HEK293 (cell line): ENCODE data around the gene HOXD9.

ENCODE experiments used
- BCL11A ChIP-seq: fragments of 450-650 bp; formaldehyde crosslinking; IDR thresholded peaks from 2 replicates; pipeline ENCODE4 v1.5.1; 2016; ENCODE audit warnings: low read depth, missing biosample characterization, missing genetic modification characterization
- KLF1 ChIP-seq: fragments of 450-650 bp; formaldehyde crosslinking; IDR thresholded peaks from 2 replicates; pipeline ENCODE4 v1.5.1; 2016; ENCODE audit warnings: missing biosample characterization, missing genetic modification characterization
- PRDM4 ChIP-seq: fragments of 450-650 bp; formaldehyde crosslinking; IDR thresholded peaks from 2 replicates; pipeline ENCODE4 v1.5.1; 2017; ENCODE audit warnings: missing biosample characterization, missing genetic modification characterization
- SP7 ChIP-seq: fragments of 450-650 bp; formaldehyde crosslinking; IDR thresholded peaks from 2 replicates; pipeline ENCODE4 v1.5.1; 2016; ENCODE audit warnings: missing biosample characterization, missing genetic modification characterization
- WT1 ChIP-seq: fragments of 450-650 bp; formaldehyde crosslinking; IDR thresholded peaks from 2 replicates; pipeline ENCODE4 v1.5.1; 2016; ENCODE audit warnings: missing biosample characterization, missing genetic modification characterization
- ZBTB21 ChIP-seq: fragments of 450-650 bp; formaldehyde crosslinking; IDR thresholded peaks from 2 replicates; pipeline ENCODE4 v1.5.1; 2017; ENCODE audit warnings: missing biosample characterization, missing genetic modification characterization
- ZFP3 ChIP-seq: fragments of 450-650 bp; formaldehyde crosslinking; IDR thresholded peaks from 2 replicates; pipeline ENCODE4 v1.5.1; 2016; ENCODE audit warnings: low read depth, missing biosample characterization, missing genetic modification characterization
- ZFP69B ChIP-seq: fragments of 450-650 bp; formaldehyde crosslinking; IDR thresholded peaks from 2 replicates; pipeline ENCODE4 v1.5.1; 2016; ENCODE audit warnings: missing biosample characterization, missing genetic modification characterization
- ZNF10 ChIP-seq: fragments of 450-650 bp; formaldehyde crosslinking; IDR thresholded peaks from 2 replicates; pipeline ENCODE4 v1.5.1; 2017; ENCODE audit warnings: missing biosample characterization, missing genetic modification characterization
- ZNF121 ChIP-seq: fragments of 450-650 bp; formaldehyde crosslinking; IDR thresholded peaks from 2 replicates; pipeline ENCODE4 v1.5.1; 2016; ENCODE audit warnings: missing biosample characterization, missing genetic modification characterization
- ZNF132 ChIP-seq: fragments of 450-650 bp; formaldehyde crosslinking; IDR thresholded peaks from 2 replicates; pipeline ENCODE4 v1.5.1; 2017; ENCODE audit warnings: missing biosample characterization, missing genetic modification characterization, borderline replicate concordance
- ZNF138 ChIP-seq: fragments of 450-650 bp; formaldehyde crosslinking; IDR thresholded peaks from 2 replicates; pipeline ENCODE4 v1.5.1; 2016; ENCODE audit warnings: missing biosample characterization, missing genetic modification characterization, borderline replicate concordance
- ZNF239 ChIP-seq: fragments of 450-650 bp; formaldehyde crosslinking; IDR thresholded peaks from 2 replicates; pipeline ENCODE4 v1.5.1; 2016; ENCODE audit warnings: missing biosample characterization, missing genetic modification characterization
- ZNF423 ChIP-seq: fragments of 450-650 bp; formaldehyde crosslinking; IDR thresholded peaks from 2 replicates; pipeline ENCODE4 v1.5.1; 2016; ENCODE audit warnings: missing biosample characterization, missing genetic modification characterization
- ZNF501 ChIP-seq: fragments of 450-650 bp; formaldehyde crosslinking; IDR thresholded peaks from 2 replicates; pipeline ENCODE4 v1.5.1; 2016; ENCODE audit warnings: missing biosample characterization, missing genetic modification characterization
- ZNF530 ChIP-seq: fragments of 450-650 bp; formaldehyde crosslinking; IDR thresholded peaks from 2 replicates; pipeline ENCODE4 v1.5.1; 2016; ENCODE audit warnings: low read depth, missing biosample characterization, missing genetic modification characterization
- ZNF596 ChIP-seq: fragments of 450-650 bp; IDR thresholded peaks from 2 replicates; pipeline ENCODE4 v1.5.0; 2018; ENCODE audit warnings: missing biosample characterization, mild to moderate bottlenecking, missing genetic modification characterization, moderate library complexity
- ZNF658 ChIP-seq: fragments of 450-650 bp; formaldehyde crosslinking; IDR thresholded peaks from 2 replicates; pipeline ENCODE4; 2016; ENCODE audit warnings: missing biosample characterization, missing genetic modification characterization
- ZNF660 ChIP-seq: fragments of 450-650 bp; IDR thresholded peaks from 2 replicates; pipeline ENCODE4 v1.5.1; 2018; ENCODE audit warnings: missing biosample characterization, mild to moderate bottlenecking, missing genetic modification characterization
- ZNF664 ChIP-seq: fragments of 450-650 bp; formaldehyde crosslinking; IDR thresholded peaks from 2 replicates; pipeline ENCODE4 v1.5.1; 2016; ENCODE audit warnings: missing biosample characterization, missing genetic modification characterization
- ZNF692 ChIP-seq: fragments of 450-650 bp; formaldehyde crosslinking; IDR thresholded peaks from 2 replicates; pipeline ENCODE4 v1.5.1; 2016; ENCODE audit warnings: missing biosample characterization, missing genetic modification characterization
- ZNF768 ChIP-seq: fragments of 450-650 bp; formaldehyde crosslinking; IDR thresholded peaks from 2 replicates; pipeline ENCODE4 v1.5.1; 2018; ENCODE audit warnings: missing biosample characterization, mild to moderate bottlenecking, missing genetic modification characterization
- ZNF837 ChIP-seq: fragments of 450-650 bp; formaldehyde crosslinking; IDR thresholded peaks from 2 replicates; pipeline ENCODE4 v1.5.1; 2016; ENCODE audit warnings: missing biosample characterization, missing genetic modification characterization
- ZNF843 ChIP-seq: fragments of 450-650 bp; formaldehyde crosslinking; IDR thresholded peaks from 2 replicates; pipeline ENCODE4 v1.5.1; 2016; ENCODE audit warnings: missing biosample characterization, missing genetic modification characterization
- TF ChIP-seq, protein P1 (sequence below): fragments of 450-650 bp; formaldehyde crosslinking; IDR thresholded peaks from 2 replicates; pipeline ENCODE4 v1.5.1; 2016; ENCODE audit warnings: missing biosample characterization, missing genetic modification characterization
- TF ChIP-seq, protein P2 (sequence below): sonication (generic); formaldehyde crosslinking; IDR thresholded peaks from 2 replicates; pipeline ENCODE4 v1.8.1; 2022; ENCODE audit warnings: mild to moderate bottlenecking, moderate library complexity, missing genetic modification reagents
- TF ChIP-seq, protein P3 (sequence below): fragments of 450-650 bp; formaldehyde crosslinking; IDR thresholded peaks from 2 replicates; pipeline ENCODE4 v1.5.1; 2016; ENCODE audit warnings: missing biosample characterization, missing genetic modification characterization
- TF ChIP-seq, protein P4 (sequence below): fragments of 450-650 bp; formaldehyde crosslinking; optimal IDR thresholded peaks from 2 replicates; pipeline ENCODE3; 2016; ENCODE audit warnings: missing biosample characterization, mild to moderate bottlenecking, missing genetic modification characterization
- TF ChIP-seq, protein P5 (sequence below): fragments of 450-650 bp; IDR thresholded peaks from 2 replicates; pipeline ENCODE4 v1.5.1; 2018; ENCODE audit warnings: missing biosample characterization, mild to moderate bottlenecking, missing genetic modification characterization

HOXD9 gene

DNA sequence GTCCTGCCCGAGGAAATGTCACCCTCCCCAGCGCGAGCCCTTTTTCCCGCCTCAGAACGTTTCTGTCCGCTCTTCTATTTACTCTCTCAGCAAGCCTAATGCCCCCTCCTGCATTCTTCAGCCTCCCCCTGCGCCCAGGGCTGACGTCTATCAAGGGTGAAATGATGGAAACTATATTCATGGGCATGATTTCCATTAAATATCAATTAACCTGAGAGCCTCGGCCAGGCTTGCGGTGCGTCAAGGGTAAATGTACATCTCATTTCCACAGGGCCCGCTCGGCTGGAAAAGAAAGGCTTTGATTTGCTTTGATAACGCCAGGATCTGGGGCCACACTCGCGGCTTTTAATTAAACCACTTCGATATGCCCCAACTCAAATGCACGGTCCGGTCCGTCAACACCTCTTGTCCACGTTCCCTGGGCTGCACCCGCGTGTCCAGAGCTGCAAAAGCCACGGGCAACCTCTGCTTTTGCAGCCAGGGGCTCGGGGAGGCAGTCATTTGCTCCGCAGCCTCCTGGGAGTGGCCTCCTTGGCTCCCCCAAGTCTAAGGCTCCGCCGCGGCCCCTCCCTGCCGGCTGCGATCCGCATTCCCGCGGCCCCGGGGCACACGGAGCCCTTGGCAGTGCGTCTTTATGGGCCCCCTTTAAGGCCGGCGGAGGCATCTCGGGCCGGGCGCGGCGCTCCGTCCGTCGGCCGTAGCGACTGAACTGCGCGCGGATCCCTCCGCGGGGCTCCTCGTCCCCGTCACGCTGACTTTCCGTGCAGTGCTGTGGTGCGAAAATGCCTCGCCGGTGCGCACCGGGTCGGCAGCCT is 6.7 kb downstream of the HOXD9 start, which contains the start of gene HOXD8 (continued):
- TF ChIP-seq PRDM4: peak; percentile 73
- TF ChIP-seq ZNF658 (tag by site-specific recombination): no peak
- TF ChIP-seq ZNF138 (tag by site-specific recombination): no peak
- no peak for TF ChIP-seq ZNF843 (tag by site-specific recombination)
- TF ChIP-seq, protein P1, sequence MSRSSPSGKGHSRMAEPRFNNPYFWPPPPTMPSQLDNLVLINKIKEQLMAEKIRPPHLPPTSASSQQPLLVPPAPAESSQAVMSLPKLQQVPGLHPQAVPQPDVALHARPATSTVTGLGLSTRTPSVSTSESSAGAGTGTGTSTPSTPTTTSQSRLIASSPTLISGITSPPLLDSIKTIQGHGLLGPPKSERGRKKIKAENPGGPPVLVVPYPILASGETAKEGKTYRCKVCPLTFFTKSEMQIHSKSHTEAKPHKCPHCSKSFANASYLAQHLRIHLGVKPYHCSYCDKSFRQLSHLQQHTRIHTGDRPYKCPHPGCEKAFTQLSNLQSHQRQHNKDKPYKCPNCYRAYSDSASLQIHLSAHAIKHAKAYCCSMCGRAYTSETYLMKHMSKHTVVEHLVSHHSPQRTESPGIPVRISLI: no peak
- peak; percentile 35; the same call in 1 of the 2 replicates for TF ChIP-seq ZNF596 (tag by site-specific recombination)
- TF ChIP-seq, protein P2, sequence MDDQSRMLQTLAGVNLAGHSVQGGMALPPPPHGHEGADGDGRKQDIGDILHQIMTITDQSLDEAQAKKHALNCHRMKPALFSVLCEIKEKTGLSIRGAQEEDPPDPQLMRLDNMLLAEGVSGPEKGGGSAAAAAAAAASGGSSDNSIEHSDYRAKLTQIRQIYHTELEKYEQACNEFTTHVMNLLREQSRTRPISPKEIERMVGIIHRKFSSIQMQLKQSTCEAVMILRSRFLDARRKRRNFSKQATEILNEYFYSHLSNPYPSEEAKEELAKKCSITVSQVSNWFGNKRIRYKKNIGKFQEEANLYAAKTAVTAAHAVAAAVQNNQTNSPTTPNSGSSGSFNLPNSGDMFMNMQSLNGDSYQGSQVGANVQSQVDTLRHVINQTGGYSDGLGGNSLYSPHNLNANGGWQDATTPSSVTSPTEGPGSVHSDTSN: peak; percentile 75; the same call in 1 of the 2 replicates
- TF ChIP-seq ZNF132 (tag by site-specific recombination): no peak
- TF ChIP-seq ZNF768 (tag by site-specific recombination): 0 out of 2 replicates have a peak, but pooled peaks have one; percentile 14
- peak; percentile 68; the same call in 1 of the 2 replicates for TF ChIP-seq ZNF501
- no peak for TF ChIP-seq ZFP3 (tag by site-specific recombination)
- TF ChIP-seq ZNF239 (tag by site-specific recombination): no peak
- TF ChIP-seq ZNF692 (tag by site-specific recombination): peak; percentile 100
- no peak for TF ChIP-seq ZNF10 (tag by site-specific recombination)
- TF ChIP-seq WT1 (tag by site-specific recombination): peak; percentile 57; the same call in 1 of the 2 replicates
- no peak for TF ChIP-seq BCL11A (tag by site-specific recombination)
- TF ChIP-seq ZNF530: no peak
- 0 out of 2 replicates have a peak, but pooled peaks have one; percentile 30 for TF ChIP-seq ZNF837 (tag by site-specific recombination)
- peak; percentile 80 for TF ChIP-seq SP7 (tag by site-specific recombination)
- TF ChIP-seq ZBTB21 (tag by site-specific recombination): 0 out of 2 replicates have a peak, but pooled peaks have one; percentile 36
- TF ChIP-seq, protein P3, sequence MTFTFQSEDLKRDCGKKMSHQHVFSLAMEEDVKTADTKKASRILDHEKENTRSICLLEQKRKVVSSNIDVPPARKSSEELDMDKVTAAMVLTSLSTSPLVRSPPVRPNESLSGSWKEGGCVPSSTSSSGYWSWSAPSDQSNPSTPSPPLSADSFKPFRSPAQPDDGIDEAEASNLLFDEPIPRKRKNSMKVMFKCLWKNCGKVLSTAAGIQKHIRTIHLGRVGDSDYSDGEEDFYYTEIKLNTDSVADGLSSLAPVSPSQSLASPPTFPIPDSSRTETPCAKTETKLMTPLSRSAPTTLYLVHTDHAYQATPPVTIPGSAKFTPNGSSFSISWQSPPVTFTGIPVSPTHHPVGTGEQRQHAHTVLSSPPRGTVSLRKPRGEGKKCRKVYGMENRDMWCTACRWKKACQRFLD: no peak
- 0 out of 2 replicates have a peak, but pooled peaks have one; percentile 29 for TF ChIP-seq ZNF664
- TF ChIP-seq ZNF423 (tag by site-specific recombination): 0 out of 2 replicates have a peak, but pooled peaks have one; percentile 14
- TF ChIP-seq, protein P4, sequence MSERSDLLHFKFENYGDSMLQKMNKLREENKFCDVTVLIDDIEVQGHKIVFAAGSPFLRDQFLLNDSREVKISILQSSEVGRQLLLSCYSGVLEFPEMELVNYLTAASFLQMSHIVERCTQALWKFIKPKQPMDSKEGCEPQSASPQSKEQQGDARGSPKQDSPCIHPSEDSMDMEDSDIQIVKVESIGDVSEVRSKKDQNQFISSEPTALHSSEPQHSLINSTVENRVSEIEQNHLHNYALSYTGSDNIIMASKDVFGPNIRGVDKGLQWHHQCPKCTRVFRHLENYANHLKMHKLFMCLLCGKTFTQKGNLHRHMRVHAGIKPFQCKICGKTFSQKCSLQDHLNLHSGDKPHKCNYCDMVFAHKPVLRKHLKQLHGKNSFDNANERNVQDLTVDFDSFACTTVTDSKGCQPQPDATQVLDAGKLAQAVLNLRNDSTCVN (tag by site-specific recombination): peak; percentile 89
- TF ChIP-seq ZFP69B (tag by site-specific recombination): peak; percentile 99
- peak; percentile 67 for TF ChIP-seq KLF1
- peak; percentile 87 for TF ChIP-seq ZNF660 (tag by site-specific recombination)
- TF ChIP-seq, protein P5, sequence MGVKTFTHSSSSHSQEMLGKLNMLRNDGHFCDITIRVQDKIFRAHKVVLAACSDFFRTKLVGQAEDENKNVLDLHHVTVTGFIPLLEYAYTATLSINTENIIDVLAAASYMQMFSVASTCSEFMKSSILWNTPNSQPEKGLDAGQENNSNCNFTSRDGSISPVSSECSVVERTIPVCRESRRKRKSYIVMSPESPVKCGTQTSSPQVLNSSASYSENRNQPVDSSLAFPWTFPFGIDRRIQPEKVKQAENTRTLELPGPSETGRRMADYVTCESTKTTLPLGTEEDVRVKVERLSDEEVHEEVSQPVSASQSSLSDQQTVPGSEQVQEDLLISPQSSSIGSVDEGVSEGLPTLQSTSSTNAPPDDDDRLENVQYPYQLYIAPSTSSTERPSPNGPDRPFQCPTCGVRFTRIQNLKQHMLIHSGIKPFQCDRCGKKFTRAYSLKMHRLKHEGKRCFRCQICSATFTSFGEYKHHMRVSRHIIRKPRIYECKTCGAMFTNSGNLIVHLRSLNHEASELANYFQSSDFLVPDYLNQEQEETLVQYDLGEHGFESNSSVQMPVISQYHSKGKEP: peak; percentile 42; the same call in 1 of the 2 replicates
- 0 out of 2 replicates have a peak, but pooled peaks have one; percentile 23 for TF ChIP-seq ZNF121 (tag by site-specific recombination)
